ENCODE data around the gene EPN1. TPM values are rescaled to one million over a fixed set of nuclear protein-coding genes. Genes with fewer than 3 reads are reported as not detected.

The EPN1 gene
- total and polyA plus RNA-seq, 9 of the 15 experiments (the other 6 are each of a cell fraction or from before 2014, with no cell fraction given), result 0.08 to 138 (median 12.7) TPM

- Histone ChIP-seq H3K4me2 (ENCODE audit: insufficient read depth, low read length) (peak overlapping the region; percentile 76), H4K20me1 (replicated peaks; ENCODE audit: control insufficient read depth, insufficient read depth, low read length) (peaks cover 48% of the 10 kb centered on the region), H3K79me2 (ENCODE audit: control insufficient read depth, insufficient read depth, low read length) (peaks cover 92% of the 10 kb centered on the region), H3K4me3 (no peak overlapping the region; the same call in 1 of the 2 replicates), H2AFZ (ENCODE audit: low read depth, low read length) (no peak overlapping the region), H3K27me3 (ENCODE audit: control insufficient read depth in 2 of 2, insufficient read depth in 2 of 2, low read length in 2 of 2) (no peaks in the 10 kb centered on the region), H3K4me1 (replicated peaks in 1 of 2; ENCODE audit: control insufficient read depth in 2 of 2, insufficient read depth in 2 of 2, low read length in 2 of 2) (peaks cover 46 to 70% of the 10 kb centered on the region in 2 experiments), H3K36me3 (ENCODE audit: control insufficient read depth, insufficient read depth, low read length) (peaks cover 82% of the 10 kb centered on the region; the same call in 2 of the 3 replicates), H3K9me3 (replicated peaks; ENCODE audit: control insufficient read depth, insufficient read depth, low read depth, low read length) (no peaks in the 10 kb centered on the region), H3K9ac (ENCODE audit: insufficient read depth in 1 of 2, low read depth in 2 of 2, low read length in 2 of 2) (peak overlapping the region; percentile 58 to 88), H3K9me1 (ENCODE audit: control insufficient read depth, insufficient read depth, low read length) (peaks cover 6% of the 10 kb centered on the region), H3K27ac (ENCODE audit: extremely low read depth, low read depth, low read length) (peak overlapping the region; percentile 79)
- intact Hi-C loops (cut with micrococcal nuclease) (no loop called here), in situ Hi-C loops (cut with MboI) (no loop called here)
- CTCF ChIA-PET (ENCODE audit: low intra/inter-chr PET ratio), result no interaction called here
- no TSS peak for BruUV-seq (replicated peaks)
- POLR2A ChIA-PET, result interaction anchor here (0.9 to 1.8 kb wide), 4 partner anchors 8 to 19 kb away, joined by 4 to 10 read pairs (median 5); partner anchors contain the start of gene U2AF2
- ATAC-seq (peak; percentile 36; the same call in 2 of the 3 replicates), FAIRE-seq (no peak), DNase-seq (ENCODE audit: extremely low read depth in 1 of 4, low spot score in 3 of 4) (peak in 3 of 4 experiments; percentile 43 to 65 (median 44))
- 30% methylated on average over 9 of the region's 9 CpGs for WGBS (ENCODE audit: insufficient coverage, low coverage, missing lambda C conversion rate)
- TF ChIP-seq ZFX (CRISPR knock-in tag; IDR thresholded peaks at IDR 0.05), result peak; percentile 67
- TF ChIP-seq CREB1 (IDR thresholded peaks at IDR 0.05), result no peak
- 0 out of 2 replicates have a peak, but pooled peaks have one; percentile 23 for TF ChIP-seq CREB1 (CRISPR knock-in tag; IDR thresholded peaks at IDR 0.05)
- TF ChIP-seq SIN3A (IDR thresholded peaks at IDR 0.05; ENCODE audit: borderline replicate concordance in 2 of 2, control insufficient read depth in 1 of 2, low read depth in 2 of 2, low read length in 2 of 2), result peak in 1 of 2 experiments; percentile 39; a peak in 1 of 4 replicates
- peak; percentile 68 to 91 for TF ChIP-seq E2F6 (IDR thresholded peaks at IDR 0.05; ENCODE audit: borderline replicate concordance in 1 of 2, extremely low read depth in 1 of 2, insufficient read depth in 1 of 2, insufficient read length in 1 of 2, low read depth in 1 of 2, low read length in 1 of 2, poor library complexity in 1 of 2, severe bottlenecking in 1 of 2)
- TF ChIP-seq ZHX1 (conservative IDR thresholded peaks at IDR 0.05; ENCODE audit: low read length), result no peak
- TF ChIP-seq, protein P1, sequence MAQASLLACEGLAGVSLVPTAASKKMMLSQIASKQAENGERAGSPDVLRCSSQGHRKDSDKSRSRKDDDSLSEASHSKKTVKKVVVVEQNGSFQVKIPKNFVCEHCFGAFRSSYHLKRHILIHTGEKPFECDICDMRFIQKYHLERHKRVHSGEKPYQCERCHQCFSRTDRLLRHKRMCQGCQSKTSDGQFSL (CRISPR knock-in tag; IDR thresholded peaks at IDR 0.05), result 0 out of 2 replicates have a peak, but pooled peaks have one; percentile 2
- TF ChIP-seq, protein P1 (tag; IDR thresholded peaks at IDR 0.05), result no peak
- TF ChIP-seq MNT (conservative IDR thresholded peaks at IDR 0.05), result peak in 1 of 2 experiments; percentile 40; a peak in 1 of 4 replicates
Observed at GRCh38 chr19:55673465-55673864, 1.6 kb upstream of the EPN1 start.
